HFFc6 (cell line): ENCODE measurements around the gene POU5F1. TPM values are rescaled to one million over a fixed set of nuclear protein-coding genes. Genes with fewer than 3 reads are reported as not detected.
"Not testable (repeated sequence)": the region's sequence is repeated elsewhere in the genome, so short reads cannot be mapped to it uniquely, and the experiment has no call there.

ENCODE experiments used
- DNase-seq: peaks from one replicate; pipeline ENCODE4 v3.0.0-alpha.2; 2018
- H3K27ac Mint-ChIP-seq: 2 replicates; pipeline ENCODE4 v1.8.0; 2020; ENCODE audit warnings: mild to moderate bottlenecking, mixed read lengths
- H3K27me3 Mint-ChIP-seq: 2 replicates; pipeline ENCODE4 v1.8.0; 2021; ENCODE audit warnings: mild to moderate bottlenecking, moderate library complexity, mixed read lengths; ENCODE audit not compliant: insufficient read depth
- H3K36me3 Mint-ChIP-seq: 2 replicates; pipeline ENCODE4 v1.8.0; 2021; ENCODE audit warnings: low read depth, mixed read lengths
- H3K4me1 Mint-ChIP-seq: 2 replicates; pipeline ENCODE4 v1.8.0; 2020; ENCODE audit warnings: low read depth, mixed read lengths
- H3K4me3 Mint-ChIP-seq: 2 replicates; pipeline ENCODE4 v1.8.0; 2020; ENCODE audit warnings: mild to moderate bottlenecking, moderate library complexity, mixed read lengths
- H3K9me3 Mint-ChIP-seq: 2 replicates; pipeline ENCODE4 v1.8.0; 2020; ENCODE audit warnings: mild to moderate bottlenecking, mixed read lengths
- total RNA-seq, 6 experiments: library from RNA; stranded (reverse); fragmentation: NEBNext Ultra II Directional; extraction: Animal tissue kit (Norgen Biotek cat#: 25700); gene quantifications; 2 replicates in 1 of 6; 3 replicates in 5 of 6; pipeline ENCODE4 v1.2.3, GENCODE V29; 2021
- TF ChIP-seq, protein P1 (sequence below): fragments of 200-600 bp; sonication (generic); IDR thresholded peaks from 2 replicates; pipeline ENCODE4 v1.5.0; 2021; ENCODE audit warnings: antibody characterized with exemption, mild to moderate bottlenecking

Gene POU5F1
- total RNA-seq, 6 experiments from 2014 or later: 0.17 to 0.63 (median 0.33) TPM

DNA sequence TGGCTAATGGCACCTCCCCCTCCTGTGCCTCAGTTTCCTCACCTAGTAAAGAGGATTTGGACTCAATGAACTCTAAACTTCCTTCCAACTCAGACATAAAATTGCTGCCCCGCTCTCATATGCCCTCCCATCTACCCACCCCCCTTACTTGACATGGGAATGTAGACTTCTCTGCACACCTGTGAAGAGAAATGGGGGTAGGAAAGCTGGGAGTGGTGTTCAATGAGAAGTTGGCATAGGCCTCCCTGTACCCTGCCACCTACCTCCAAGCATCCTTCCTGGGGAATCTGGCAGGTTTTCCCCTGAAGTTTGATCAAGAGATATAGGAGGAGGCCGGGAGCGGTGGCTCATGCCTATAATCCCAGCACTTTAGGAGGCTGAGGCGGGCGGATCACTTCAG, 3.9 kb upstream of the POU5F1 start:
- no peaks in the 10 kb centered on the region for H3K36me3 Mint-ChIP-seq
- H3K27ac Mint-ChIP-seq: no peak overlapping the region
- H3K4me3 Mint-ChIP-seq: no peak overlapping the region
- peaks cover 39% of the 10 kb centered on the region for H3K4me1 Mint-ChIP-seq
- no peaks in the 10 kb centered on the region for H3K9me3 Mint-ChIP-seq
- DNase-seq: no peak
- TF ChIP-seq, protein P1, sequence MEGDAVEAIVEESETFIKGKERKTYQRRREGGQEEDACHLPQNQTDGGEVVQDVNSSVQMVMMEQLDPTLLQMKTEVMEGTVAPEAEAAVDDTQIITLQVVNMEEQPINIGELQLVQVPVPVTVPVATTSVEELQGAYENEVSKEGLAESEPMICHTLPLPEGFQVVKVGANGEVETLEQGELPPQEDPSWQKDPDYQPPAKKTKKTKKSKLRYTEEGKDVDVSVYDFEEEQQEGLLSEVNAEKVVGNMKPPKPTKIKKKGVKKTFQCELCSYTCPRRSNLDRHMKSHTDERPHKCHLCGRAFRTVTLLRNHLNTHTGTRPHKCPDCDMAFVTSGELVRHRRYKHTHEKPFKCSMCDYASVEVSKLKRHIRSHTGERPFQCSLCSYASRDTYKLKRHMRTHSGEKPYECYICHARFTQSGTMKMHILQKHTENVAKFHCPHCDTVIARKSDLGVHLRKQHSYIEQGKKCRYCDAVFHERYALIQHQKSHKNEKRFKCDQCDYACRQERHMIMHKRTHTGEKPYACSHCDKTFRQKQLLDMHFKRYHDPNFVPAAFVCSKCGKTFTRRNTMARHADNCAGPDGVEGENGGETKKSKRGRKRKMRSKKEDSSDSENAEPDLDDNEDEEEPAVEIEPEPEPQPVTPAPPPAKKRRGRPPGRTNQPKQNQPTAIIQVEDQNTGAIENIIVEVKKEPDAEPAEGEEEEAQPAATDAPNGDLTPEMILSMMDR: no peak
- H3K27me3 Mint-ChIP-seq: peaks cover 3% of the 10 kb centered on the region

DNA sequence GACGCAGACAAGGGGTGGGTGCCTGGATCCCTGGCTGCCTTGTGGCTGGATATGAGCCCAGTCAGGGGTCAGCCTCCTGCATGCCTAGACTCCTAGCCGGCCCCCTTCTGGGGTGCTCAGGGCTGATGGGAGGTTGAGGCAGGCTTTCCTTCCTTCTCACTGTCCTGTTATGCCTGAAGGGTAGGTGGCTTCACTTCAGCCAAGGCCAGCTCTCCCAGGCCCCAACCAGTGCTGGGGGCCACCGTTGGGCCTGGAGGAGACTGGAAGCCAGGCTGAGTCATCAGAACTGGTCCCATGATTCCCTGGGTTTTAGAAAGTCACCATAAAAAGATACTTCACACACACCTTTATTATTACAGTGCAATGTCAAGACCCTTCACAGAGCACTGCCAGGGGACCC, 2.9 kb upstream of the POU5F1 start:
- Mint-ChIP-seq H3K4me3 (no peak overlapping the region), H3K36me3 (no peaks in the 10 kb centered on the region), H3K9me3 (no peaks in the 10 kb centered on the region), H3K27me3 (peaks cover 1% of the 10 kb centered on the region; the same call in 1 of the 2 replicates), H3K27ac (no peak overlapping the region), H3K4me1 (peaks cover 32% of the 10 kb centered on the region)
- TF ChIP-seq, protein P1: no peak
- no peak for DNase-seq

DNA sequence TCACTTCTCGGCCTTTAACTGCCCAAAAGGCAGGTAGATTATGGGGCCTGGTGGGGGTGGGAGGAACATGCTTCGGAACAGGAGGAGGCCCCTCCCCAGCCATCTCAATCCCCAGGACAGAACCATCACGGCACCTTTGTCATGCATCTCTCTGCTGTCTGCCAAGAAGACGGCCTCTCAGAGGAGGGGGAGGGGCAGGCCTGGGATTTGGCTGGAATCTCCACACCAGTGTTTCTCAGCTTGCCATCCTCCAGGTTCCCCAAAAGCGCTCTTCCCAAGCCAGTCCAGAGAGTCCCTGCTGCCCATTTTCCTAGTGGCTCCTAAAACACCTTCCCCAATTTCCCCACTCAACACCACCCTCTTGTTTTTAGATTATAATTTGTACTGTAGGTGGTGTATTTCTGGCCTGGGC, 2.5 kb upstream of the POU5F1 start:
- peaks cover 29% of the 10 kb centered on the region for H3K4me1 Mint-ChIP-seq

DNA sequence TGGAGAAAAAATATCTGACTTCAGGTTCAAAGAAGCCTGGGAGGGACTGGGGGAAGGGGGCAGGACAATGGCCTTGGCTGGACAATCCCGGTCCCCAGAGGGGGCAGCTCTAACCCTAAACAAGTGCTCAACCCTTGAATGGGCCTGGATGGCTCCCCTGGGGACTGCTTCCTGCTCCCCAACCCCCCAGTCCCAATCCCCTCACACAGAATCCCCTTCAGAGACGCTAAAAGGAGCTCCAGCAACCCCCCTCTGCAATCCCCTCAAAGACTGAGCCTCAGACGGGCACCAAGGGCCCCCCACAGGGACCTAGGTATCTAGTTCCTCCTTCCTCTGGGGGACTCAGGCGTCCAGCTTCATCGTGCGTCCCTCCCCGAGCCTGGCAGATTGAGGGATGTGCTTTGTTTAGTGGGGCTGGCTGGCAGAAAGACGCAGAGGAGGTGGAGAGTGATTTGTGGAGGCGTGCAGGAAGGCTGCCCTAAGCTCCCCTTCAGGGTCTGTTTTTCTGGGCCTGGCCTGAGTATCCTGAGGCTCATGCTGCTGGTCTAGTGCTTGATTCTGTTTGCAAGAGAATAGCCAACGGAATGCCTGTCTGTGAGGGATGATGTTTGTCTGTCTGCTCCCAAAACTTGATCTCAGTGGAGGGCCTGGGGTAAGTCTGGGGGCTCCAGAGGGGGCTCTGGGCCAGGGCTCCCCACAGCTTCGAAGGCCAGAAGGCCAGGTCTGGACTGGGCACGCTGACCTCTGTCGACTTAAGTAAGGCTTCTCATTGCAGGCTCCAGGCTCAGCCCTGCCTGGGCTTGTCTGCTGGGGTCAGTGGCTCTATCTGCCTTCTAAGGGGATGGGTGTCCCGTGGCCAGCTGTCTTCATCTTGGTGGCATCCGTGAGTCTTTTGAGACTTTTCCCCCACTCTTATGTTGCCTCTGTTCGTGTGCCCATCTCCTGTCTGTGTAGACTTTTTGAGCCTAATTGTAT, 1.7 kb upstream of the POU5F1 start:
- TF ChIP-seq, protein P1: no peak
- peaks cover 29% of the 10 kb centered on the region for H3K4me1 Mint-ChIP-seq
- H3K9me3 Mint-ChIP-seq: no peaks in the 10 kb centered on the region
- peaks cover 1% of the 10 kb centered on the region; the same call in 1 of the 2 replicates for H3K27me3 Mint-ChIP-seq
- no peak for DNase-seq
- no peak overlapping the region for H3K4me3 Mint-ChIP-seq
- no peak overlapping the region for H3K27ac Mint-ChIP-seq
- 0 out of 2 replicates have a peak, but pooled peaks cover 4% of the 10 kb centered on the region for H3K36me3 Mint-ChIP-seq

More for the DNA sequence above, 2.5 kb upstream of the POU5F1 start:
- no peaks in the 10 kb centered on the region for H3K9me3 Mint-ChIP-seq
- H3K27me3 Mint-ChIP-seq: peaks cover 1% of the 10 kb centered on the region; the same call in 1 of the 2 replicates
- H3K27ac Mint-ChIP-seq: no peak overlapping the region
- no peak for DNase-seq
- H3K4me3 Mint-ChIP-seq: no peak overlapping the region
- TF ChIP-seq, protein P1: no peak
- no peaks in the 10 kb centered on the region for H3K36me3 Mint-ChIP-seq

DNA sequence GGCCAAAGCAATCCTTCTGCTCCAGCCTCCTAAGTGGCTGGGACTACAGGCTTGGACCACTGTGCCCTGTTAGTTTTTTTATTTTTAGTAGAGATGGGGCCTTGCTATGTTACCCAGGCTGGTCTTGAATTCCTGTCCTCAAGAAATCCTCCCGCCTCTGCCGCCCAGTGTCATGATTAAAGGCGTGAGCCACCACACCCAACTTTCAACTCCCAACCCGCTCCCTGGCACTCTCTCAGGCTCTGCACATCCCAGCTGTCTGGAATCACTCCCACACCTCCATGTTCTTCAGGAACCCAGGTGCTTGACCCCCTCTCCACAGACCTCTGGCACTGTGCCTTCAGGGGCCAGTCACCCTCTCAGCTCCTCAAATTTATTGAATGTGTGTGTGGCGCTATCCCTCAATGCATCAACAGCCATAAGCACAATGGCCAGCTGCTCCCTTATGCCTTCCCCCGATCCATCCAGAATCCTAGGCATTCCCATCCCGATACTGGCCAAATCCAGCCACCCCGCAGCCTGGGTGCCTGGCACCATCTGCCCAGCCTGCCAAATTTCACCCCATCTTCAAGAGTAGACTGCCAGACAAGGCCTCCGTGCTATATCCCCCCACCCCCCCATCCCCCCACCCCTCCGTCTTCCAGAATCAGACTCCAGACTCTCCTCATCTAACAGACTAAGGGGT, 647 bp upstream of the POU5F1 start:
- Mint-ChIP-seq H3K9me3 (no peaks in the 10 kb centered on the region), H3K36me3 (0 out of 2 replicates have a peak, but pooled peaks cover 4% of the 10 kb centered on the region), H3K27ac (no peak overlapping the region), H3K27me3 (peaks cover 1% of the 10 kb centered on the region; the same call in 1 of the 2 replicates), H3K4me1 (peaks cover 25% of the 10 kb centered on the region), H3K4me3 (no peak overlapping the region)
- TF ChIP-seq, protein P1: no peak
- no peak for DNase-seq

DNA sequence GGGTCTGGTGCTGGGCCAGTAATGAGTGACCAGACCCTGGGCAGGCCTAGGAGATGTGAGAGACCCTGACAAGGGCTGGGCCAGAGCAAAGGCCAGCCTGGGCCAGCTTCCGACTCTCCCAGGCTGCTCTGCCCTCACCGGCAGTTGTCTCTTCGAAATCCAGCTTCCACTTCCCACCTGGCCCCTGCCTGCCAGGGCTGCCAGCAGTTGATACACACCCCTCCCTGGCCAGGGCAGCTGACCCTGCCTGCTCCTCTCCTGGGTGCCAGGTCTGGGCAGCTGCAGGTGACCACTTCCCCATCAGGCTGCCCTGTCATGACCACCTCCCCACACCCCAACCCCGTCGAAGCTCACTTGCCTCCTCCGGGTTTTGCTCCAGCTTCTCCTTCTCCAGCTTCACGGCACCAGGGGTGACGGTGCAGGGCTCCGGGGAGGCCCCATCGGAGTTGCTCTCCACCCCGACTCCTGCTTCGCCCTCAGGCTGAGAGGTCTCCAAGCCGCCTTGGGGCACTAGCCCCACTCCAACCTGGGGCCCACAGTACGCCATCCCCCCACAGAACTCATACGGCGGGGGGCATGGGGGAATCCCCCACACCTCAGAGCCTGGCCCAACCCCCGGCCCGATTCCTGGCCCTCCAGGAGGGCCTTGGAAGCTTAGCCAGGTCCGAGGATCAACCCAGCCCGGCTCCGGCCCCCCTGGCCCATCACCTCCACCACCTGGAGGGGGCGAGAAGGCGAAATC, 453 bp downstream of the POU5F1 start:
- not testable (repeated sequence) for H3K4me3 Mint-ChIP-seq, H3K9me3 Mint-ChIP-seq, H3K27me3 Mint-ChIP-seq, DNase-seq, H3K27ac Mint-ChIP-seq, H3K36me3 Mint-ChIP-seq
- peaks cover 14% of the 10 kb centered on the region for H3K4me1 Mint-ChIP-seq
